ENCODE results near the gene CORO6. TPM values are rescaled to one million over a fixed set of nuclear protein-coding genes. Genes with fewer than 3 reads are reported as not detected.

CORO6 gene
- total RNA-seq: 5.7 and 7.4 TPM in 2 replicates

GRCh38 chr17:29622337-29623282 is at the start of gene CORO6:
TSS of gene CORO6 (minus strand) at chr17:29622912. CDS start at chr17:29621421, 1,491 bp downstream.

GRCh38 chr17:29592850-29593551 is 29.7 kb downstream of the CORO6 start, which contains the start of gene ANKRD13B:
TSS of gene ANKRD13B (plus strand) at chr17:29593132. CDS start at chr17:29593622, 490 bp downstream.

GRCh38 chr17:29589524-29590410 is 32.9 kb downstream of the CORO6 start, which contains the start of gene GIT1:
TSS of gene GIT1 (minus strand) at chr17:29589648. CDS start at chr17:29589378, 270 bp downstream.

GRCh38 chr17:29568331-29569244 is 54.1 kb downstream of the CORO6 start, which contains the start of gene TP53I13:
TSS of gene TP53I13 (plus strand) at chr17:29568701. CDS start at chr17:29568759, 58 bp downstream.

GRCh38 chr17:29566473-29567303 is 56.0 kb downstream of the CORO6 start, which contains the start of gene ABHD15:
TSS of gene ABHD15 (minus strand) at chr17:29567037. CDS start at chr17:29566966, 71 bp downstream.

Other genes starting within 250 kb of the CORO6 start
- 49.2 and 49.6 TPM in 2 replicates for gene TAOK1, start 232.5 kb downstream of the CORO6 start, total RNA-seq
- gene ABHD15, start 55.9 kb downstream of the CORO6 start, total RNA-seq: 6.8 and 9.0 TPM in 2 replicates
- gene TP53I13, start 54.2 kb downstream of the CORO6 start, total RNA-seq: 39.5 and 43.9 TPM in 2 replicates
- 10.4 and 16.6 TPM in 2 replicates for gene GIT1, start 33.3 kb downstream of the CORO6 start, total RNA-seq
- 2.0 and 4.7 TPM in 2 replicates for gene ANKRD13B, start 29.8 kb downstream of the CORO6 start, total RNA-seq